Measurements from ENCODE around the gene SLC6A11. TPM values are rescaled to one million over a fixed set of nuclear protein-coding genes. Genes with fewer than 3 reads are reported as not detected.
A peak's percentile ranks its signal among the peaks of the same experiment; 100 is the strongest.

SLC6A11 gene
- total and polyA plus RNA-seq, 10 donors, result 0.03 to 2.7 (median 0.41) TPM; not detected in 2

DNA sequence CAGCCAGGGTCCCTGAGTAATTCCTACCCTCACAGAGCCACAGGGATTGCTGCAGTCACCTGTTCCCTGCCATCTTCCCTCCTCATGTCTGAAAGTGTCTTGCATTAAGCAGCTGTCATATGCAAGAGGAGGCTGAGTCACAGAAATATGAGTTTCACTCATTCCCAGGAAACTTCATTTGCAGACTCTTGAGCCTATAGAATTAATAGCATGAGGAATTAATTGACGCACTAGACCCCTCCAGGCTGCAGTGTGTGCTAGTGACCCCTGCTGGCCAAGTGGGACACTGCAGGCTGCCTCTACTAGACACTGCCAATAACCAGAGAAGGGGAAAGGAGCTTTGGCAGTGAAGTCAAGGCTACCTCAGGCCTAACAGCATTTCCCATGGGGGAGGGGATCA, 125.9 kb downstream of the SLC6A11 start:
- 75 to 86% (median 81%) methylated on average over 1 of the region's 1 CpG for WGBS, 5 donors
- TF ChIP-seq, protein P1, sequence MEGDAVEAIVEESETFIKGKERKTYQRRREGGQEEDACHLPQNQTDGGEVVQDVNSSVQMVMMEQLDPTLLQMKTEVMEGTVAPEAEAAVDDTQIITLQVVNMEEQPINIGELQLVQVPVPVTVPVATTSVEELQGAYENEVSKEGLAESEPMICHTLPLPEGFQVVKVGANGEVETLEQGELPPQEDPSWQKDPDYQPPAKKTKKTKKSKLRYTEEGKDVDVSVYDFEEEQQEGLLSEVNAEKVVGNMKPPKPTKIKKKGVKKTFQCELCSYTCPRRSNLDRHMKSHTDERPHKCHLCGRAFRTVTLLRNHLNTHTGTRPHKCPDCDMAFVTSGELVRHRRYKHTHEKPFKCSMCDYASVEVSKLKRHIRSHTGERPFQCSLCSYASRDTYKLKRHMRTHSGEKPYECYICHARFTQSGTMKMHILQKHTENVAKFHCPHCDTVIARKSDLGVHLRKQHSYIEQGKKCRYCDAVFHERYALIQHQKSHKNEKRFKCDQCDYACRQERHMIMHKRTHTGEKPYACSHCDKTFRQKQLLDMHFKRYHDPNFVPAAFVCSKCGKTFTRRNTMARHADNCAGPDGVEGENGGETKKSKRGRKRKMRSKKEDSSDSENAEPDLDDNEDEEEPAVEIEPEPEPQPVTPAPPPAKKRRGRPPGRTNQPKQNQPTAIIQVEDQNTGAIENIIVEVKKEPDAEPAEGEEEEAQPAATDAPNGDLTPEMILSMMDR (IDR thresholded peaks at IDR 0.05 in 8 of 11, conservative IDR thresholded peaks at IDR 0.05 in 3 of 11), result peak in 8 of 11 experiments; percentile 34 to 76 (median 54)
- TF ChIP-seq POLR2AphosphoS5 (IDR thresholded peaks at IDR 0.05), result no peak
- TF ChIP-seq POLR2A (IDR thresholded peaks at IDR 0.05), result no peak
- peak; percentile 60 for DNase-seq
- peaks cover 0 to 8% (median 5%) of the 10 kb centered on the region in 8 donors for H3K9me3 ChIP-seq
- H3K27me3 ChIP-seq (replicated peaks in 1 of 7), result peaks cover 0 to 35% (median 0%) of the 10 kb centered on the region in 7 donors
- intact Hi-C loops (cut with DNase I; ENCODE audit: low total_unique reads), result loop anchor here (10.0 kb wide), 1 partner anchor 187 kb away; no protein-coding TSS in a partner anchor
- H3K4me3 ChIP-seq, result no peak overlapping the region
- no peak overlapping the region for H3K27ac ChIP-seq
- H3K4me1 ChIP-seq, result no peaks in the 10 kb centered on the region
- H3K36me3 ChIP-seq, result no peaks in the 10 kb centered on the region

DNA sequence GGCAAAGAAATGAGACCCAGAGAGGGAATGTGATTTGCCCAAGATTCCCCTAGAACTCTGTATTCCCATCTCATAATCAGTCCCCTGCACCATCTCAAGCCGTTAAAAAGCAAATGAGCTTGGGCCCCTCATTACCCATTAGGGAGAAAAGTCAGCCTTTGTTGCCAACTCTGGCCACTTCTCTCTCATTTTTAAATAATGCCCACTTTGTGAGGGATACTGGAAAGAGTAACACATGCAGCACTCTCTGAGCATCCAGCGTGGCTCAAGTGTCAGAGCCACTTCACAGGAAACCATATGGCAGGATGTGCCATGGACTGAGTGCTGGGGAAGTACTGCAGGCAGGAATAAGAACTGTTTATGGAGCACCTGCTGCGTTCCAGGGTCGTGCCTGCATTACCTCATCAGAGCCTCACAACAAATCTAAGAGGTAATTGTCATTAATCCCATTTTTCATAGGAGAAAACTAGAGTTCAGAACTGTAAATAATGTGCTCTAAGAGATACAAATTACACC, 126.7 kb downstream of the SLC6A11 start:
- TF ChIP-seq POLR2AphosphoS5 (IDR thresholded peaks at IDR 0.05) (no peak), POLR2A (IDR thresholded peaks at IDR 0.05) (no peak)
- TF ChIP-seq, protein P1 (IDR thresholded peaks at IDR 0.05 in 8 of 11, conservative IDR thresholded peaks at IDR 0.05 in 3 of 11), result no peak
- H3K4me1 ChIP-seq, result no peaks in the 10 kb centered on the region
- peaks cover 0 to 38% (median 0%) of the 10 kb centered on the region in 7 donors for H3K27me3 ChIP-seq (replicated peaks in 1 of 7)
- intact Hi-C loops (cut with DNase I; ENCODE audit: low total_unique reads), result loop anchor here (10.0 kb wide), 1 partner anchor 188 kb away; no protein-coding TSS in a partner anchor
- no peaks in the 10 kb centered on the region for H3K36me3 ChIP-seq
- peaks cover 0 to 8% (median 5%) of the 10 kb centered on the region in 8 donors for H3K9me3 ChIP-seq
- no peak overlapping the region for H3K27ac ChIP-seq
- WGBS, 5 donors, result 53 to 71% (median 68%) methylated on average over 4 of the region's 4 CpGs
- peak; percentile 39 for DNase-seq
- H3K4me3 ChIP-seq, result no peak overlapping the region

DNA sequence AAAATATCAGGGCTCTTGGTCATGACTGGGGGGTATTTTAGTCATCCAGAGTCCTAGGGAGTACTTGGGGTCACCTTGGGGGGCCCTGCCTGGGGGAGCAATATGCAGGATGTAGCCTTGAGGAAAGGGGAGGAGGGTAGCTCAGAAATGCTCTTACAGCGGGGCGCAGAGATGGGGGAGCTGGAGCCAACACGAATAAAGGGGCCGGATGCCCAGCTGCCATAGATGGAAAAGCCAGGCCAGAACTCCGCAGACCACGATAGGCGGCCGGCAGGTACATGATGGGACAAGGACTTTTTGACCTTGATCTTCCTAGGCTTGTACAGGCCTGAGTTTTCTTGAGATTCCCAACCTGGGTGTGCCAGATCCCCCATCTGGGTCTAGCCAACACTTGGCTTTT, 128.8 kb downstream of the SLC6A11 start:
- peaks cover 0 to 8% (median 5%) of the 10 kb centered on the region in 8 donors for H3K9me3 ChIP-seq
- WGBS, 5 donors, result 79 to 96% (median 91%) methylated on average over 8 of the region's 8 CpGs
- intact Hi-C loops (cut with DNase I; ENCODE audit: low total_unique reads), result loop anchor here (5.0 to 10.0 kb wide), 2 partner anchors 112 to 190 kb away; no protein-coding TSS in a partner anchor
- H3K36me3 ChIP-seq, result no peaks in the 10 kb centered on the region
- no peak overlapping the region for H3K4me3 ChIP-seq
- H3K27me3 ChIP-seq (replicated peaks in 1 of 7), result peaks cover 0 to 55% (median 0%) of the 10 kb centered on the region in 7 donors
- peak; percentile 32 for DNase-seq
- TF ChIP-seq POLR2A (IDR thresholded peaks at IDR 0.05), result no peak
- TF ChIP-seq, protein P1 (IDR thresholded peaks at IDR 0.05 in 8 of 11, conservative IDR thresholded peaks at IDR 0.05 in 3 of 11), result no peak
- no peak for TF ChIP-seq POLR2AphosphoS5 (IDR thresholded peaks at IDR 0.05)
- no peak overlapping the region for H3K27ac ChIP-seq
- no peaks in the 10 kb centered on the region for H3K4me1 ChIP-seq

DNA sequence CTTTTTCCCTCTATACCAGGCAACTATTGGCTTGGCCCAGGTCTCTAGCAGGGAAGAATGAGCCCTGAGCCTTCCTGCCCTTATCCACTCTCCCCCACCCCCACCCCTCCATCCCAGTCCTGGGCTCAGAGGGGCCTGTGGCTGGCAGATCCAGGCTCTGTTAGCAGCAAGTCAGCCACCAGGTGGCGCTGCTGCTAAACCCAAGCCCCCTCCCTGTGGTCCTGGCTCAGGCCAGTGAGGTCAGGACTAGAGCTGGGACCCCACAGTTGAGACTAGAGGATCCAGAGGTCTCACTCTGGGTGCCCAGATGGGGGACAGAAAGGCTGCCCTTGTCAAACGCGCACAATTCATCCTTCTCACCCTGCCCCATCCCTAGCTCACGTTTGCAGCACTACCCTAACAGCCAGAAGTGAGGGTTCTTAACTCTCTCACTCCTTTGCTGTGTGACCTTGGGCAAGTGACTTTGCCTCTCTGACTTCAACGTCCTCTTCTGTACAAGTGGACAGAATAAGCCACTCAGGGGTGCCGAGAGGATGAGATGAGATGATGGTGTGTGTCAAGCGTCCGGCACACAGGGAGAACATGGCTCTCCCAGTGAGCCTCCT, 129.8 kb downstream of the SLC6A11 start:
- no peak for TF ChIP-seq POLR2AphosphoS5 (IDR thresholded peaks at IDR 0.05)
- TF ChIP-seq, protein P1 (IDR thresholded peaks at IDR 0.05 in 8 of 11, conservative IDR thresholded peaks at IDR 0.05 in 3 of 11), result peak in 10 of 11 experiments; percentile 28 to 86 (median 72)
- intact Hi-C loops (cut with DNase I; ENCODE audit: low total_unique reads), result loop anchor here (5.0 to 10.0 kb wide), 2 partner anchors 112 to 191 kb away; no protein-coding TSS in a partner anchor
- no peak overlapping the region for H3K27ac ChIP-seq
- WGBS, 5 donors, result 41 to 54% (median 47%) methylated on average over 7 to 8 of the region's 8 CpGs
- H3K36me3 ChIP-seq, result no peaks in the 10 kb centered on the region
- H3K9me3 ChIP-seq, result peaks cover 0 to 8% (median 5%) of the 10 kb centered on the region in 8 donors
- peaks cover 0 to 55% (median 0%) of the 10 kb centered on the region in 7 donors for H3K27me3 ChIP-seq (replicated peaks in 1 of 7)
- peak; percentile 88 for DNase-seq
- H3K4me1 ChIP-seq, result no peaks in the 10 kb centered on the region
- no peak overlapping the region for H3K4me3 ChIP-seq
